GM23248 (cell line): Measurements from ENCODE around the gene CYP39A1. TPM values are rescaled to one million over a fixed set of nuclear protein-coding genes. Genes with fewer than 3 reads are reported as not detected.
A peak's percentile ranks its signal among the peaks of the same experiment; 100 is the strongest.

Experiments
- DNase-seq: peaks from one replicate; pipeline ENCODE4 v3.0.0-alpha.2; 2015
- H2AFZ ChIP-seq: fragments of 200-600 bp; sonication (generic); 2 replicates; pipeline ENCODE4 v1.6.1; 2016; ENCODE audit warnings: antibody characterized with exemption
- H3F3A ChIP-seq: fragments of 200-600 bp; sonication (generic); 2 replicates; pipeline ENCODE4 v1.6.1; 2016; ENCODE audit warnings: mild to moderate bottlenecking, antibody characterized with exemption, mixed run types; ENCODE audit not compliant: insufficient read depth
- H3K27ac ChIP-seq: fragments of 200-600 bp; sonication (generic); 2 replicates; pipeline ENCODE4 v1.5.1; 2016; ENCODE audit warnings: mild to moderate bottlenecking
- H3K27me3 ChIP-seq: fragments of 200-600 bp; sonication (generic); replicated peaks from 2 replicates; pipeline ENCODE4 v1.6.1; 2016; ENCODE audit warnings: mild to moderate bottlenecking; ENCODE audit not compliant: insufficient read depth
- H3K36me3 ChIP-seq: fragments of 200-600 bp; sonication (generic); 2 replicates; pipeline ENCODE4 v1.6.1; 2016; ENCODE audit warnings: low read depth, mild to moderate bottlenecking
- H3K4me1 ChIP-seq: fragments of 200-600 bp; sonication (generic); 2 replicates; pipeline ENCODE4 v1.6.1; 2016; ENCODE audit warnings: mild to moderate bottlenecking; ENCODE audit not compliant: insufficient read depth
- H3K4me2 ChIP-seq: fragments of 200-600 bp; sonication (generic); one replicate; pipeline ENCODE4 v1.6.1; 2016; ENCODE audit warnings: mild to moderate bottlenecking; ENCODE audit not compliant: unreplicated experiment
- H3K4me3 ChIP-seq: fragments of 200-600 bp; sonication (generic); 2 replicates; pipeline ENCODE4 v1.5.1; 2016; ENCODE audit warnings: mild to moderate bottlenecking
- H3K79me2 ChIP-seq: fragments of 200-600 bp; sonication (generic); 2 replicates; pipeline ENCODE4 v1.6.1; 2016; ENCODE audit warnings: mild to moderate bottlenecking; ENCODE audit not compliant: insufficient read depth
- H3K9ac ChIP-seq: fragments of 200-600 bp; sonication (generic); 2 replicates; pipeline ENCODE4 v1.6.1; 2016; ENCODE audit warnings: mild to moderate bottlenecking
- H3K9me2 ChIP-seq: fragments of 200-600 bp; sonication (generic); 2 replicates; pipeline ENCODE4 v1.6.1; 2016; ENCODE audit warnings: mixed run types, mild to moderate bottlenecking, moderate library complexity; ENCODE audit not compliant: insufficient read depth
- H3K9me3 ChIP-seq: fragments of 200-600 bp; sonication (generic); one replicate; pipeline ENCODE4 v1.6.1; 2017; ENCODE audit warnings: low read depth
- H4K20me1 ChIP-seq: fragments of 200-600 bp; sonication (generic); 2 replicates; pipeline ENCODE4 v1.6.0; 2016; ENCODE audit not compliant: insufficient read depth
- EZH2 ChIP-seq: fragments of 200-600 bp; sonication (generic); IDR thresholded peaks from 2 replicates; pipeline ENCODE4 v1.6.1; 2018; ENCODE audit warnings: antibody characterized with exemption, mild to moderate bottlenecking; ENCODE audit not compliant: insufficient read depth, poor library complexity, severe bottlenecking
- EZH2phosphoT487 ChIP-seq: fragments of 200-600 bp; sonication (generic); IDR thresholded peaks from 2 replicates; pipeline ENCODE4 v1.6.1; 2018; ENCODE audit warnings: antibody characterized with exemption, moderate library complexity, mild to moderate bottlenecking, low read depth; ENCODE audit not compliant: insufficient read depth
- WGBS, 2 experiments: methylation state at CpG; one replicate each; pipeline ENCODE4 v1.1.6; 2015 to 2017; ENCODE audit warnings: low lambda C conversion rate in 2 of 2, low coverage in 1 of 2; ENCODE audit errors: missing lambda C conversion rate in 2 of 2; 5-methylcytosine and 5-hydroxymethylcytosine counted together
- in situ Hi-C: fragments of 300-500 bp; cut with MboI; formaldehyde crosslinking; loops from 2 replicates; pipeline ENCODE4 v1.15.0; 2020
- polyA plus RNA-seq: library from polyadenylated mRNA; unstranded; fragments of >200 nt; fragmentation: Nextera tagmentation; extraction: Ambion mirVana; gene quantifications from 2 replicates; pipeline ENCODE4 v1.2.1, GENCODE V29; 2016
- total RNA-seq: library from RNA; depleted of rRNA; stranded (reverse); fragments of >200 nt; shearing (Covaris generic); gene quantifications from 2 replicates; pipeline ENCODE4 v1.2.3, GENCODE V29; 2014

Gene CYP39A1
- total and polyA plus RNA-seq, 2 experiments from 2014 or later, result 0.46 TPM; not detected in 1

DNA sequence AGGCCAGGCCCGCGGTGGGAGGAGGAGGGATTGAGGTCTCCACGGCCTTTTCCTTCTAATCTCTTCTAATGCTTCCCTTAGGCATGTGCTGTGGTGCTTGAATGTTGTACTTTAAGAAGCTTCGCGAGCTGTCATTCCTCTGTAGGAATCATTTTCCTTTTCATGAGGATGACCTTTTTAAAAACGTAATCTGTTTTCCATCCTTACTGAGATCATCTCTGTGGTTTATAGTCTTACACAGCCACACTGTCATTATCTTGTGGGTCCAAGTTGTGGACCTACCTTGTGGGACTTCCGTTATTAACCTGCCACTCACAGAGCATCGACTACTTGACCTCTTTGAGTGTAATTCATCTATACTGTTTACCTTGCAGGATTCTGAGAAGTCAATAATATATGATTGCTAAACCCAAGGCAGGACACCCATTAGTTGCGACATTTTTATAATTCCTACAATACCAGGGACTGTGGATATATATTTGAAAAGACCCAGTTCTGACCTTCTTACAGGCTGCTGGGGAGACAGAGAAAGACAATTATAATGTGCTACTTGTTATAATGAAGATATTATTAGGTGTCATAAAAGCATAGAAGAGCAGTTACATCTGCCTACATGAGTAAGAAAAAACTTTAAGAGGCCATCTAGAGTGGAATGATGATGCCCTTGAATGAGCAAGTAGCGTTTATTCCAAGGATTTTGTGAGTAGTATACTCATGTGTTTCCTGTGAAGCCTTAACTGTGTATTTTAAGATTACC is 999 bp upstream of the CYP39A1 start:
- H3K27ac ChIP-seq, result peak overlapping the region; percentile 39; the same call in 1 of the 2 replicates

GRCh38 chr6:46652232-46652602 is 401 bp downstream of the CYP39A1 start:
- TF ChIP-seq EZH2phosphoT487, result no peak
- TF ChIP-seq EZH2, result no peak
- peak overlapping the region; percentile 97 for H2AFZ ChIP-seq
- no peaks in the 10 kb centered on the region for H3F3A ChIP-seq
- peaks cover 12% of the 10 kb centered on the region for H3K4me1 ChIP-seq
- 15 to 19% methylated on average over 6 of the region's 6 CpGs for WGBS, 2 experiments
- peak overlapping the region; percentile 99 for H3K4me2 ChIP-seq
- no peaks in the 10 kb centered on the region for H4K20me1 ChIP-seq
- H3K9ac ChIP-seq, result peak overlapping the region; percentile 81
- H3K9me2 ChIP-seq, result no peaks in the 10 kb centered on the region
- H3K27ac ChIP-seq, result no peak overlapping the region
- H3K4me3 ChIP-seq, result peak overlapping the region; percentile 96
- in situ Hi-C loops, result no loop called here
- no peaks in the 10 kb centered on the region for H3K27me3 ChIP-seq
- no peaks in the 10 kb centered on the region for H3K36me3 ChIP-seq
- H3K9me3 ChIP-seq, result no peaks in the 10 kb centered on the region
- H3K79me2 ChIP-seq, result no peaks in the 10 kb centered on the region
- DNase-seq, result no peak

More for the DNA sequence above, 999 bp upstream of the CYP39A1 start:
- Histone ChIP-seq H3K4me1 (peaks cover 12% of the 10 kb centered on the region), H3K9me3 (no peaks in the 10 kb centered on the region), H3K36me3 (no peaks in the 10 kb centered on the region), H3K27me3 (no peaks in the 10 kb centered on the region), H3K4me2 (peak overlapping the region; percentile 99), H2AFZ (peak overlapping the region; percentile 97), H4K20me1 (no peaks in the 10 kb centered on the region), H3K9ac (peak overlapping the region; percentile 81), H3F3A (no peaks in the 10 kb centered on the region), H3K9me2 (no peaks in the 10 kb centered on the region), H3K4me3 (peak overlapping the region; percentile 96), H3K79me2 (no peaks in the 10 kb centered on the region)
- in situ Hi-C loops, result no loop called here
- TF ChIP-seq EZH2, result no peak
- WGBS, 2 experiments, result 33 to 36% methylated on average over 9 to 10 of the region's 10 CpGs
- DNase-seq, result no peak

- Histone ChIP-seq H3K4me2 (peak overlapping the region; percentile 99), H3K9ac (no peak overlapping the region), H3K9me3 (no peaks in the 10 kb centered on the region), H3K4me3 (peak overlapping the region; percentile 96; the same call in 1 of the 2 replicates), H3K27me3 (no peaks in the 10 kb centered on the region), H2AFZ (peak overlapping the region; percentile 97), H3K79me2 (no peaks in the 10 kb centered on the region), H3K27ac (no peak overlapping the region), H3K4me1 (peaks cover 12% of the 10 kb centered on the region), H3K9me2 (no peaks in the 10 kb centered on the region), H3K36me3 (no peaks in the 10 kb centered on the region), H4K20me1 (no peaks in the 10 kb centered on the region), H3F3A (no peaks in the 10 kb centered on the region)
- no peak for TF ChIP-seq EZH2
- TF ChIP-seq EZH2phosphoT487, result no peak
- in situ Hi-C loops, result no loop called here
- DNase-seq, result no peak
- WGBS, 2 experiments, result 46 to 53% methylated on average over 8 of the region's 8 CpGs
Measured at GRCh38 chr6:46651816-46652215, 802 bp downstream of the CYP39A1 start.

GRCh38 chr6:46651006-46651405 is 1.6 kb downstream of the CYP39A1 start:
- no peak for DNase-seq

More at GRCh38 chr6:46651006-46651405, 1.6 kb downstream of the CYP39A1 start:
- Histone ChIP-seq H3K9me2 (no peaks in the 10 kb centered on the region), H3F3A (no peaks in the 10 kb centered on the region), H4K20me1 (no peaks in the 10 kb centered on the region), H3K4me2 (no peak overlapping the region), H3K4me1 (peaks cover 12% of the 10 kb centered on the region), H3K9me3 (no peaks in the 10 kb centered on the region), H2AFZ (no peak overlapping the region), H3K27me3 (no peaks in the 10 kb centered on the region), H3K79me2 (no peaks in the 10 kb centered on the region), H3K4me3 (no peak overlapping the region), H3K36me3 (no peaks in the 10 kb centered on the region), H3K27ac (no peak overlapping the region), H3K9ac (no peak overlapping the region)
- in situ Hi-C loops, result no loop called here
- no peak for TF ChIP-seq EZH2
- 94 to 95% methylated on average over 1 of the region's 1 CpG for WGBS, 2 experiments
